Measurements from ENCODE around the gene LCN10. TPM values are rescaled to one million over a fixed set of nuclear protein-coding genes. Genes with fewer than 3 reads are reported as not detected.

Gene LCN10
- total and polyA plus RNA-seq, 10 of the 15 experiments (the other 5 are each of a cell fraction or from before 2014, with no cell fraction given): 0.06 to 1.3 (median 0.21) TPM; not detected in 1

- Histone ChIP-seq H3K36me3 (ENCODE audit: control insufficient read depth in 2 of 2, insufficient read depth in 2 of 2, low read length in 1 of 2) (no peaks in the 10 kb centered on the region), H3K4me2 (ENCODE audit: control insufficient read depth, insufficient read depth) (peak overlapping the region; percentile 100; the same call in 1 of the 2 replicates), H3K9me3 (replicated peaks; ENCODE audit: control insufficient read depth, insufficient read depth, low read length) (no peaks in the 10 kb centered on the region), H4K20me1 (ENCODE audit: control insufficient read depth, insufficient read depth) (no peaks in the 10 kb centered on the region), H3K27me3 (replicated peaks in 1 of 2; ENCODE audit: control insufficient read depth in 2 of 2, insufficient read depth in 2 of 2, low read length in 1 of 2) (no peaks in the 10 kb centered on the region), H3K9ac (ENCODE audit: control insufficient read depth, insufficient read depth, low read length) (no peak overlapping the region), H3K27ac (ENCODE audit: control insufficient read depth, insufficient read depth) (no peak overlapping the region), H3K79me2 (ENCODE audit: control insufficient read depth, insufficient read depth, low read length) (no peaks in the 10 kb centered on the region), H2AFZ (ENCODE audit: control insufficient read depth, low read depth, low read length) (no peak overlapping the region), H3K4me3 (no peak overlapping the region), H3K4me1 (ENCODE audit: control insufficient read depth, insufficient read depth, low read length) (peaks cover 24% of the 10 kb centered on the region)
- intact Hi-C loops (cut with micrococcal nuclease; ENCODE audit: unreplicated experiment) (no loop called here), in situ Hi-C loops (cut with MboI) (no loop called here)
- WGBS (ENCODE audit: insufficient coverage, insufficient replicate concordance, low lambda C conversion rate, missing lambda C conversion rate): 71% methylated on average over 13 of the region's 13 CpGs
- RAD21 ChIA-PET (ENCODE audit: unreplicated experiment): interaction anchor here (1.3 to 1.5 kb wide), 2 partner anchors 27 to 214 kb away, joined by 4 to 6 read pairs; no protein-coding TSS in a partner anchor
- no TSS peak for BruUV-seq (replicated peaks)
- SMC1A ChIA-PET (ENCODE audit: uncharacterized antibody, unreplicated experiment): interaction anchor here (0.8 to 1.6 kb wide), 3 partner anchors 10 to 42 kb away, joined by 3 read pairs; no protein-coding TSS in a partner anchor
- FAIRE-seq (no peak), DNase-seq (ENCODE audit: low read depth, low spot score) (no peak), ATAC-seq (no peak)
- CTCF ChIA-PET: interaction anchor here (0.7 to 3.5 kb wide), 5 partner anchors 14 to 162 kb away, joined by 3 to 16 read pairs (median 7); no protein-coding TSS in a partner anchor
- POLR2A ChIA-PET: interaction anchor here (0.7 kb wide), 1 partner anchor 377 kb away, joined by 3 read pairs; no protein-coding TSS in a partner anchor
- no peak for TF ChIP-seq CUX1 (IDR thresholded peaks at IDR 0.05; ENCODE audit: insufficient replicate concordance, low read depth, low read length)
- no peak for TF ChIP-seq RCOR1 (conservative IDR thresholded peaks at IDR 0.05; ENCODE audit: low read depth, low read length)
- TF ChIP-seq SIN3A (IDR thresholded peaks at IDR 0.05; ENCODE audit: low read depth, low read length): no peak
- TF ChIP-seq POLR2AphosphoS5 (IDR thresholded peaks at IDR 0.05; ENCODE audit: low read length): no peak
- no peak for TF ChIP-seq ZNF622 (IDR thresholded peaks at IDR 0.05)
- no peak for TF ChIP-seq HCFC1 (IDR thresholded peaks at IDR 0.05; ENCODE audit: low read length)
- TF ChIP-seq SMARCA5 (IDR thresholded peaks at IDR 0.05): no peak
- no peak for TF ChIP-seq KAT2A (conservative IDR thresholded peaks at IDR 0.05; ENCODE audit: control insufficient read depth, low read depth, low read length)
- no peak for TF ChIP-seq ASH2L (IDR thresholded peaks at IDR 0.05; ENCODE audit: borderline replicate concordance, low read depth)
- TF ChIP-seq ZBTB40 (IDR thresholded peaks at IDR 0.05; ENCODE audit: borderline replicate concordance): no peak
- no peak for TF ChIP-seq CREB1 (IDR thresholded peaks at IDR 0.05; ENCODE audit: low read depth)
- no peak for TF ChIP-seq HSF1 (IDR thresholded peaks at IDR 0.05; ENCODE audit: low read depth, low read length)
- no peak for TF ChIP-seq SUPT20H (IDR thresholded peaks at IDR 0.05; ENCODE audit: borderline replicate concordance, control insufficient read depth, low read depth, low read length)
Observed at GRCh38 chr9:136700304-136700703, 42.4 kb downstream of the LCN10 start.

Measured in GM12878 (cell line).